ENCODE results near the gene KCNK2.

KCNK2 gene

DNA sequence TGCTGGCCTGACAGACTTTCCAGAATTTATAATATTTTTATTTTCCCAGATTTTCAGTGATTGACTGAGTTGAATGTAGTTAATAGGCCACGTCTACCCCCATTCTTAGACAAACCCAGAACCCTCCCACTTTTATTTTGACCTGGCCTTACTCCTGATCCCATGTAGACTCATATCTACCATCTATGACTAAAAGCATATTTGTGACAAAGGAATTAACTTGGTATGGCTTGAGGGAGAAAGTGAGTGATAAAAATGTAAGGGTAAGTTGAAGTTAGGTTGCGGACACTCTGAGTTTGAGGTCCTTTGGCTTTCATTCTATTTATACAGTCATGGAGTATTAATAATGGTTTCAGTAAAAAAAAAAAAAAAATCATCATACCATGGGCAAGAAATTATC, 168.4 kb downstream of the KCNK2 start:
- TF ChIP-seq POLR2AphosphoS5 (IDR thresholded peaks at IDR 0.05; ENCODE audit: low read depth, low read length) (no peak), TAF1 (IDR thresholded peaks at IDR 0.05; ENCODE audit: borderline replicate concordance, insufficient read depth, low read length) (no peak), SIN3A (IDR thresholded peaks at IDR 0.05; ENCODE audit: borderline replicate concordance, insufficient read depth, low read length) (no peak), FOXP2 (optimal IDR thresholded peaks at IDR 0.05; ENCODE audit: borderline replicate concordance, extremely low read depth, extremely low read length, insufficient read depth) (no peak)
- TF ChIP-seq, protein P1, sequence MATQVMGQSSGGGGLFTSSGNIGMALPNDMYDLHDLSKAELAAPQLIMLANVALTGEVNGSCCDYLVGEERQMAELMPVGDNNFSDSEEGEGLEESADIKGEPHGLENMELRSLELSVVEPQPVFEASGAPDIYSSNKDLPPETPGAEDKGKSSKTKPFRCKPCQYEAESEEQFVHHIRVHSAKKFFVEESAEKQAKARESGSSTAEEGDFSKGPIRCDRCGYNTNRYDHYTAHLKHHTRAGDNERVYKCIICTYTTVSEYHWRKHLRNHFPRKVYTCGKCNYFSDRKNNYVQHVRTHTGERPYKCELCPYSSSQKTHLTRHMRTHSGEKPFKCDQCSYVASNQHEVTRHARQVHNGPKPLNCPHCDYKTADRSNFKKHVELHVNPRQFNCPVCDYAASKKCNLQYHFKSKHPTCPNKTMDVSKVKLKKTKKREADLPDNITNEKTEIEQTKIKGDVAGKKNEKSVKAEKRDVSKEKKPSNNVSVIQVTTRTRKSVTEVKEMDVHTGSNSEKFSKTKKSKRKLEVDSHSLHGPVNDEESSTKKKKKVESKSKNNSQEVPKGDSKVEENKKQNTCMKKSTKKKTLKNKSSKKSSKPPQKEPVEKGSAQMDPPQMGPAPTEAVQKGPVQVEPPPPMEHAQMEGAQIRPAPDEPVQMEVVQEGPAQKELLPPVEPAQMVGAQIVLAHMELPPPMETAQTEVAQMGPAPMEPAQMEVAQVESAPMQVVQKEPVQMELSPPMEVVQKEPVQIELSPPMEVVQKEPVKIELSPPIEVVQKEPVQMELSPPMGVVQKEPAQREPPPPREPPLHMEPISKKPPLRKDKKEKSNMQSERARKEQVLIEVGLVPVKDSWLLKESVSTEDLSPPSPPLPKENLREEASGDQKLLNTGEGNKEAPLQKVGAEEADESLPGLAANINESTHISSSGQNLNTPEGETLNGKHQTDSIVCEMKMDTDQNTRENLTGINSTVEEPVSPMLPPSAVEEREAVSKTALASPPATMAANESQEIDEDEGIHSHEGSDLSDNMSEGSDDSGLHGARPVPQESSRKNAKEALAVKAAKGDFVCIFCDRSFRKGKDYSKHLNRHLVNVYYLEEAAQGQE (IDR thresholded peaks at IDR 0.05; ENCODE audit: insufficient read depth in 1 of 2, low read depth in 2 of 2, low read length in 2 of 2) = no peak

- TF ChIP-seq FOXP2 (optimal IDR thresholded peaks at IDR 0.05; ENCODE audit: borderline replicate concordance, extremely low read depth, extremely low read length, insufficient read depth) (no peak), TAF1 (IDR thresholded peaks at IDR 0.05; ENCODE audit: borderline replicate concordance, insufficient read depth, low read length) (no peak), SIN3A (IDR thresholded peaks at IDR 0.05; ENCODE audit: borderline replicate concordance, insufficient read depth, low read length) (no peak), POLR2AphosphoS5 (IDR thresholded peaks at IDR 0.05; ENCODE audit: low read depth, low read length) (no peak)
- TF ChIP-seq, protein P1 (IDR thresholded peaks at IDR 0.05; ENCODE audit: insufficient read depth in 1 of 2, low read depth in 2 of 2, low read length in 2 of 2) = no peak
Measured at GRCh38 chr1:215251428-215251827, 168.9 kb downstream of the KCNK2 start.

GRCh38 chr1:215252164-215252563, 169.6 kb downstream of the KCNK2 start:
- no peak for TF ChIP-seq TAF1 (IDR thresholded peaks at IDR 0.05; ENCODE audit: borderline replicate concordance, insufficient read depth, low read length)
- no peak for TF ChIP-seq POLR2AphosphoS5 (IDR thresholded peaks at IDR 0.05; ENCODE audit: low read depth, low read length)
- TF ChIP-seq SIN3A (IDR thresholded peaks at IDR 0.05; ENCODE audit: borderline replicate concordance, insufficient read depth, low read length) = no peak
- no peak for TF ChIP-seq FOXP2 (optimal IDR thresholded peaks at IDR 0.05; ENCODE audit: borderline replicate concordance, extremely low read depth, extremely low read length, insufficient read depth)
- TF ChIP-seq, protein P1 (IDR thresholded peaks at IDR 0.05; ENCODE audit: insufficient read depth in 1 of 2, low read depth in 2 of 2, low read length in 2 of 2) = no peak

GRCh38 chr1:215256936-215257679, 174.6 kb downstream of the KCNK2 start:
- TF ChIP-seq, protein P1 (IDR thresholded peaks at IDR 0.05; ENCODE audit: insufficient read depth in 1 of 2, low read depth in 2 of 2, low read length in 2 of 2) = no peak
- TF ChIP-seq POLR2AphosphoS5 (IDR thresholded peaks at IDR 0.05; ENCODE audit: low read depth, low read length) (no peak), SIN3A (IDR thresholded peaks at IDR 0.05; ENCODE audit: borderline replicate concordance, insufficient read depth, low read length) (no peak), TAF1 (IDR thresholded peaks at IDR 0.05; ENCODE audit: borderline replicate concordance, insufficient read depth, low read length) (no peak), FOXP2 (optimal IDR thresholded peaks at IDR 0.05; ENCODE audit: borderline replicate concordance, extremely low read depth, extremely low read length, insufficient read depth) (no peak)
